ENCODE results near the gene LRRN3.

The LRRN3 gene

DNA sequence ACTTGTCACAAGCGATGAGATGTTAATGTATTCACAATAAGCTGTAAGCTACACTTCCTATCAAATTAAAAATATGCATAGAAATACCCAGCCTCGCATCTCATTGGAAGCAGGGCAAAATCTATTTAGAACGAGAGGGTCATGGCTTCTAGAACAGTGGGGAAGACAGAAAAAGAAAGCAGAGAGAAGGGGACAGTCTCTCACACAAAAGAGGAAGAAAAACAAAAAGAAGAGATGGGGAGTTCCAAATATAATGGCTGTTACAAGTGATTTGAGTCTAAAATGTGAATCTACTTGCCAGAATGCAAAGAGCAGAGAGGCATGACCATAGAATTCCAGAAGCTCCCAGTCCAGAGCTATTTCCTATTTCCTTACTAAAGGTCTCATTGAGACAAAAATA lies 13.8 kb downstream of the LRRN3 start:
- TF ChIP-seq TAF1 (IDR thresholded peaks at IDR 0.05; ENCODE audit: borderline replicate concordance, insufficient read depth, low read length) (no peak), FOXP2 (optimal IDR thresholded peaks at IDR 0.05; ENCODE audit: borderline replicate concordance, extremely low read depth, extremely low read length, insufficient read depth) (no peak), SIN3A (IDR thresholded peaks at IDR 0.05; ENCODE audit: borderline replicate concordance, insufficient read depth, low read length) (no peak), POLR2AphosphoS5 (IDR thresholded peaks at IDR 0.05; ENCODE audit: low read depth, low read length) (no peak)
- TF ChIP-seq, protein P1, sequence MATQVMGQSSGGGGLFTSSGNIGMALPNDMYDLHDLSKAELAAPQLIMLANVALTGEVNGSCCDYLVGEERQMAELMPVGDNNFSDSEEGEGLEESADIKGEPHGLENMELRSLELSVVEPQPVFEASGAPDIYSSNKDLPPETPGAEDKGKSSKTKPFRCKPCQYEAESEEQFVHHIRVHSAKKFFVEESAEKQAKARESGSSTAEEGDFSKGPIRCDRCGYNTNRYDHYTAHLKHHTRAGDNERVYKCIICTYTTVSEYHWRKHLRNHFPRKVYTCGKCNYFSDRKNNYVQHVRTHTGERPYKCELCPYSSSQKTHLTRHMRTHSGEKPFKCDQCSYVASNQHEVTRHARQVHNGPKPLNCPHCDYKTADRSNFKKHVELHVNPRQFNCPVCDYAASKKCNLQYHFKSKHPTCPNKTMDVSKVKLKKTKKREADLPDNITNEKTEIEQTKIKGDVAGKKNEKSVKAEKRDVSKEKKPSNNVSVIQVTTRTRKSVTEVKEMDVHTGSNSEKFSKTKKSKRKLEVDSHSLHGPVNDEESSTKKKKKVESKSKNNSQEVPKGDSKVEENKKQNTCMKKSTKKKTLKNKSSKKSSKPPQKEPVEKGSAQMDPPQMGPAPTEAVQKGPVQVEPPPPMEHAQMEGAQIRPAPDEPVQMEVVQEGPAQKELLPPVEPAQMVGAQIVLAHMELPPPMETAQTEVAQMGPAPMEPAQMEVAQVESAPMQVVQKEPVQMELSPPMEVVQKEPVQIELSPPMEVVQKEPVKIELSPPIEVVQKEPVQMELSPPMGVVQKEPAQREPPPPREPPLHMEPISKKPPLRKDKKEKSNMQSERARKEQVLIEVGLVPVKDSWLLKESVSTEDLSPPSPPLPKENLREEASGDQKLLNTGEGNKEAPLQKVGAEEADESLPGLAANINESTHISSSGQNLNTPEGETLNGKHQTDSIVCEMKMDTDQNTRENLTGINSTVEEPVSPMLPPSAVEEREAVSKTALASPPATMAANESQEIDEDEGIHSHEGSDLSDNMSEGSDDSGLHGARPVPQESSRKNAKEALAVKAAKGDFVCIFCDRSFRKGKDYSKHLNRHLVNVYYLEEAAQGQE (IDR thresholded peaks at IDR 0.05; ENCODE audit: insufficient read depth in 1 of 2, low read depth in 2 of 2, low read length in 2 of 2) = no peak

DNA sequence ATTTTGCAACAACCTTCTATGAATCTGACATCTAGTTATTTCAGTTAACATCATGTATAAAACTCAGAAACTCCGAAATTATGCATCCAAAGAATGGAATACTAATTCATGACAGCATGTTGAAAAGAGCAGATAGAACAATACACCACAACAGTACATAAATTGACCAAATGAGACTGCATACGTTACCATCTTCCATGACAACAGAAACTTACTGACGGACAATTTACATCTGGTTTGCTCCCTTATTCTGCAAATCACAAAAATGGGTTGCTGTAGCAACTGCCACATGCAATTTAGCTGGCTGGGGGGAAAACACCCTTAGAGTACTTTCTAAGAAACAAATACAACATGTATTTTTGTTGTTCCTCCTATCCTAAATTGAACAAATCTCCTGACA lies 14.3 kb downstream of the LRRN3 start:
- TF ChIP-seq TAF1 (IDR thresholded peaks at IDR 0.05; ENCODE audit: borderline replicate concordance, insufficient read depth, low read length) (no peak), SIN3A (IDR thresholded peaks at IDR 0.05; ENCODE audit: borderline replicate concordance, insufficient read depth, low read length) (no peak), FOXP2 (optimal IDR thresholded peaks at IDR 0.05; ENCODE audit: borderline replicate concordance, extremely low read depth, extremely low read length, insufficient read depth) (no peak), POLR2AphosphoS5 (IDR thresholded peaks at IDR 0.05; ENCODE audit: low read depth, low read length) (no peak)
- TF ChIP-seq, protein P1 (IDR thresholded peaks at IDR 0.05; ENCODE audit: insufficient read depth in 1 of 2, low read depth in 2 of 2, low read length in 2 of 2) = no peak

GRCh38 chr7:111107579-111107978 lies 16.7 kb downstream of the LRRN3 start:
- no peak for TF ChIP-seq FOXP2 (optimal IDR thresholded peaks at IDR 0.05; ENCODE audit: borderline replicate concordance, extremely low read depth, extremely low read length, insufficient read depth)
- TF ChIP-seq TAF1 (IDR thresholded peaks at IDR 0.05; ENCODE audit: borderline replicate concordance, insufficient read depth, low read length) = no peak
- TF ChIP-seq, protein P1 (IDR thresholded peaks at IDR 0.05; ENCODE audit: insufficient read depth in 1 of 2, low read depth in 2 of 2, low read length in 2 of 2) = no peak
- no peak for TF ChIP-seq SIN3A (IDR thresholded peaks at IDR 0.05; ENCODE audit: borderline replicate concordance, insufficient read depth, low read length)
- TF ChIP-seq POLR2AphosphoS5 (IDR thresholded peaks at IDR 0.05; ENCODE audit: low read depth, low read length) = no peak

DNA sequence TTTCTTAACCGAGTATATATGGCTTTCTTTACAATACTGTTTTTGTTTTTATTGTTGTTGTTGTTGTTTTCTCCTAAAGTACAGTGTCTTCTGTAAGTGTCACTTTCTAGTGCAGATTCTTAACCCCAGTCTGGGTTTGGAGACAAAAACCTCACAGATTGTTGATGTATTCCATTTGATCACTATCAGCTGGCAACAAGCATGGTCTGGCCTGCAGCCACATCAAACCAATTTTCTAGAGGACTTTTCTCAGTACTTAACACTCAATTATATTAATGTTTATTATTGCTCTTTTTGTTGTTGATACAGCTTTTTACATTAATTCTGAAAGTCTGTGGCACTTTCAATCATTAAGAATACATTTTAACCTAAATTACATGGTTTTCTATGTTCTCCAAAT lies 17.1 kb downstream of the LRRN3 start:
- no peak for TF ChIP-seq FOXP2 (optimal IDR thresholded peaks at IDR 0.05; ENCODE audit: borderline replicate concordance, extremely low read depth, extremely low read length, insufficient read depth)
- TF ChIP-seq, protein P1 (IDR thresholded peaks at IDR 0.05; ENCODE audit: insufficient read depth in 1 of 2, low read depth in 2 of 2, low read length in 2 of 2) = no peak
- TF ChIP-seq SIN3A (IDR thresholded peaks at IDR 0.05; ENCODE audit: borderline replicate concordance, insufficient read depth, low read length) = no peak
- TF ChIP-seq POLR2AphosphoS5 (IDR thresholded peaks at IDR 0.05; ENCODE audit: low read depth, low read length) = no peak
- no peak for TF ChIP-seq TAF1 (IDR thresholded peaks at IDR 0.05; ENCODE audit: borderline replicate concordance, insufficient read depth, low read length)

DNA sequence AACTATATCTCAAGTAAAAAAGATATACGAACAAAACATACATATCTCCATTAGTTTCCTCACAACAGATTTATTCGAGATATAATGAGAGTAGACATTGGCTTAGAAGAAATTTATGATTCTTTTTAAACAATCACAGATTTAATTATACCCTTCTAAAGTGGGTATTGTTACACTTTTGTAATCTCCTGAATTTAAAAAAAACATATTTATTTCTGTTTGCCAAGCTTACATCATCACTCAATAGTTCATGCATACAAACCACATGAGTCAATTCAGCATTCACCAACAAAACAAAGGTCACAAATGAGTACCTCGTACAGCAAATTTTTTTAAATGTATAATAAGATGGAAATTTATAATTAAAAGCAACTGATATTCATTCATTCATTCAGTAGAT lies 17.6 kb downstream of the LRRN3 start:
- TF ChIP-seq TAF1 (IDR thresholded peaks at IDR 0.05; ENCODE audit: borderline replicate concordance, insufficient read depth, low read length) = no peak
- TF ChIP-seq POLR2AphosphoS5 (IDR thresholded peaks at IDR 0.05; ENCODE audit: low read depth, low read length) = no peak
- TF ChIP-seq, protein P1 (IDR thresholded peaks at IDR 0.05; ENCODE audit: insufficient read depth in 1 of 2, low read depth in 2 of 2, low read length in 2 of 2) = no peak
- TF ChIP-seq SIN3A (IDR thresholded peaks at IDR 0.05; ENCODE audit: borderline replicate concordance, insufficient read depth, low read length) = no peak
- TF ChIP-seq FOXP2 (optimal IDR thresholded peaks at IDR 0.05; ENCODE audit: borderline replicate concordance, extremely low read depth, extremely low read length, insufficient read depth) = no peak
